Natural killer cell (primary cell): ENCODE results near the gene FHIT. TPM values are rescaled to one million over a fixed set of nuclear protein-coding genes. Genes with fewer than 3 reads are reported as not detected.

ENCODE experiments used
- ATAC-seq, 3 donors: fragments of 150-1000 bp in 2 of 3; fragments of 200-7000 bp in 1 of 3; cut with Tn5 transposase; 1 replicate in 1 of 3; 2 replicates in 2 of 3; pipeline ENCODE4 v1.10.0; 2021; ENCODE audit warnings: mild to moderate bottlenecking in 2 of 3, moderate library complexity in 2 of 3
- DNase-seq, 2 donors: peaks; one replicate each; pipeline versions ENCODE4 v3.0.0 to v3.0.0-alpha.2; 2013 to 2021; ENCODE audit warnings: mixed read lengths in 1 of 2
- H3K27ac ChIP-seq: one replicate; pipeline ENCODE4 v1.5.1; 2013; ENCODE audit warnings: mild to moderate bottlenecking, low read length
- H3K27me3 ChIP-seq: one replicate; pipeline ENCODE4 v1.6.1; 2013; ENCODE audit warnings: low read length; ENCODE audit not compliant: control insufficient read depth, insufficient read depth
- H3K36me3 ChIP-seq: one replicate; pipeline ENCODE4 v1.6.1; 2013; ENCODE audit warnings: low read length; ENCODE audit not compliant: control insufficient read depth, insufficient read depth
- H3K4me1 ChIP-seq: one replicate; pipeline ENCODE4 v1.6.1; 2013; ENCODE audit warnings: low read length; ENCODE audit not compliant: control insufficient read depth, insufficient read depth
- H3K4me3 ChIP-seq: one replicate; pipeline ENCODE4 v1.5.1; 2013; ENCODE audit warnings: low read length
- H3K9me3 ChIP-seq: one replicate; pipeline ENCODE4 v1.6.1; 2013; ENCODE audit warnings: low read length; ENCODE audit not compliant: control insufficient read depth, insufficient read depth
- H3K27ac Mint-ChIP-seq, 2 donors: one replicate each; pipeline ENCODE4 v1.8.0; 2022; ENCODE audit warnings: mild to moderate bottlenecking in 2 of 2, mixed read lengths in 2 of 2, moderate library complexity in 1 of 2
- H3K27me3 Mint-ChIP-seq, 2 donors: one replicate each; pipeline ENCODE4 v1.8.0; 2022; ENCODE audit warnings: low read depth in 2 of 2, mixed read lengths in 2 of 2
- H3K36me3 Mint-ChIP-seq: one replicate; pipeline ENCODE4 v1.8.0; 2022; ENCODE audit warnings: mixed read lengths
- H3K4me1 Mint-ChIP-seq, 2 donors: one replicate each; pipeline ENCODE4 v1.8.0; 2022; ENCODE audit warnings: mixed read lengths in 2 of 2
- H3K4me3 Mint-ChIP-seq: one replicate; pipeline ENCODE4 v1.8.0; 2022; ENCODE audit warnings: mild to moderate bottlenecking, moderate library complexity, mixed read lengths
- H3K9me3 Mint-ChIP-seq, 2 donors: one replicate each; pipeline ENCODE4 v1.8.0; 2022; ENCODE audit warnings: mixed read lengths in 2 of 2
- WGBS: methylation state at CpG from one replicate; pipeline ENCODE4 v1.1.7; 2013; ENCODE audit warnings: missing lambda C conversion rate; ENCODE audit not compliant: insufficient coverage; 5-methylcytosine and 5-hydroxymethylcytosine counted together
- intact Hi-C: fragments of 100-400 bp; cut with micrococcal nuclease; formaldehyde crosslinking; loops from one replicate; pipeline ENCODE4 v1.14.2; 2022
- total RNA-seq, 4 donors: library from RNA; stranded (reverse); fragments of 120-200 nt in 1 of 4; gene quantifications; one replicate each; pipeline versions ENCODE4 v1.2.3 to v1.2.4, GENCODE V29; 2013 to 2022
- TF ChIP-seq, protein P1 (sequence below): fragments of 200-600 bp; IDR thresholded peaks from one replicate; pipeline ENCODE4 v1.8.0; 2022; ENCODE audit warnings: antibody characterized with exemption

FHIT gene
- total RNA-seq, 3 donors from 2014 or later (not counting 1 experiment from before 2014, with no cell fraction given), result 2.7 to 6.1 (median 3.3) TPM

DNA sequence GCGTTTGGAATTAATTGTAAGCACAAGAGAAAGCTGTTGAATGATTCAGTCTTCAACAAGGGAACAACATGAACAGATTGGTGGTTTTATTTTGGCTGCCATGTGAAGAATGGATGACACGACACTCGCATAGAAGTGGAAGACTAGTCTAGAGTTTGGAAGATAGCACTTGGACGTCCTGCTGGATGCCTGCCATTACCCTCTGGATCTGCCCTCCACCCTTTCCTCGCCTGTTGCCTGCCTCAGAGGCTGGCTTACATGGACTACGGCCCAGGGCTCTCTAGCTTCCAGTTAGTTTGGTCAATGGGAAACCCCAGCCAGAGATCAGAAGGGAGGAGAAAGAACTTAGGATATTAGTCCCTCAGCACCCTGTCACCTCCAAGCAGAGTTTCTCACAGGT is 493.5 kb downstream of the FHIT start:
- peaks cover 14 to 15% of the 10 kb centered on the region in 2 donors for H3K4me1 Mint-ChIP-seq
- WGBS, result 91% methylated on average over 6 of the region's 6 CpGs
- TF ChIP-seq, protein P1, sequence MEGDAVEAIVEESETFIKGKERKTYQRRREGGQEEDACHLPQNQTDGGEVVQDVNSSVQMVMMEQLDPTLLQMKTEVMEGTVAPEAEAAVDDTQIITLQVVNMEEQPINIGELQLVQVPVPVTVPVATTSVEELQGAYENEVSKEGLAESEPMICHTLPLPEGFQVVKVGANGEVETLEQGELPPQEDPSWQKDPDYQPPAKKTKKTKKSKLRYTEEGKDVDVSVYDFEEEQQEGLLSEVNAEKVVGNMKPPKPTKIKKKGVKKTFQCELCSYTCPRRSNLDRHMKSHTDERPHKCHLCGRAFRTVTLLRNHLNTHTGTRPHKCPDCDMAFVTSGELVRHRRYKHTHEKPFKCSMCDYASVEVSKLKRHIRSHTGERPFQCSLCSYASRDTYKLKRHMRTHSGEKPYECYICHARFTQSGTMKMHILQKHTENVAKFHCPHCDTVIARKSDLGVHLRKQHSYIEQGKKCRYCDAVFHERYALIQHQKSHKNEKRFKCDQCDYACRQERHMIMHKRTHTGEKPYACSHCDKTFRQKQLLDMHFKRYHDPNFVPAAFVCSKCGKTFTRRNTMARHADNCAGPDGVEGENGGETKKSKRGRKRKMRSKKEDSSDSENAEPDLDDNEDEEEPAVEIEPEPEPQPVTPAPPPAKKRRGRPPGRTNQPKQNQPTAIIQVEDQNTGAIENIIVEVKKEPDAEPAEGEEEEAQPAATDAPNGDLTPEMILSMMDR, result no peak

DNA sequence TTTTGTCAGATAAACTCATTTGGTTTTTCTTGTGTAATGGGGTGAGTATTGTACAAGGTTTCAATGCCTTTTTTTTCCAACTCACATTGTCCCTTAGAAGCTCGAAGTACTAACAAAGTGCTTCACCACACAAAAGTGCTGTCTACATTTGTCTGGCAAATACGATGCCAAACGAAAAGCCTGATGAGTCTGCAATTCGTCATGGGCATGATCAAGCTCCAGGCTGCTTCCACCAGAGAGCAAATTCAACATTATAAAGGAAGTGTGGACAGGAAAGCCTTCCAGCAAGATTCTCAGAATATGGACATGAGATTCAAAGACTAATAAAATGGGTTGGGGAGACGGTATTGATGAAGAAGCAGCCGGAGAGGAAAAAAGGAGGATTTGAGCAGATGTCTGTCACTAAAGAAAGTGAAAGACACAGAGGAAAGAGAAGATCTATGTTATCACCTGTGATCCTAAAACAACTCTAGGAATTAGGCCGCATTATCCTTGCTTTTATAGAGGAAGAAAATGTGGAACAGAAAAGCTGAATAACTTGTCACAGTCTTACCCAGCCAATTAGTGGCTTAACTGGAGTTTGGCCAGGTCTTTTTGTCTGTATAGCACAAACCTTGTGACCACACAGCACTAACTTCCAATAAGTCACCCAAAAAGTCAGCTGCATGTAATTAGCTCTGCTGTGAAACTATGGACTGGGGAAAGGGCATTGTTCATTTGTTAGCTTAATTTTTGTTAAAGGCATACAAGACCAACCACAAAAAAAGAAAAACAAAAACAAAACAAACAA is 494.8 kb downstream of the FHIT start:
- DNase-seq (no peak), ATAC-seq (no peak)
- Mint-ChIP-seq H3K27ac (no peak overlapping the region), H3K4me1 (peaks cover 14 to 15% of the 10 kb centered on the region in 2 donors), H3K27me3 (no peaks in the 10 kb centered on the region), H3K9me3 (peaks cover 2 to 7% of the 10 kb centered on the region in 2 donors), H3K4me3 (no peak overlapping the region), H3K36me3 (no peaks in the 10 kb centered on the region)
- intact Hi-C loops, result no loop called here
- Histone ChIP-seq H3K27ac (no peak overlapping the region), H3K36me3 (no peaks in the 10 kb centered on the region), H3K4me1 (no peaks in the 10 kb centered on the region), H3K27me3 (no peaks in the 10 kb centered on the region), H3K4me3 (no peak overlapping the region), H3K9me3 (no peaks in the 10 kb centered on the region)
- WGBS, result 78% methylated on average over 7 of the region's 7 CpGs
- TF ChIP-seq, protein P1, result no peak

More for the DNA sequence above, 493.5 kb downstream of the FHIT start:
- no peaks in the 10 kb centered on the region for H3K4me1 ChIP-seq
- no peaks in the 10 kb centered on the region for H3K9me3 ChIP-seq
- Mint-ChIP-seq H3K9me3 (peaks cover 2 to 7% of the 10 kb centered on the region in 2 donors), H3K27ac (no peak overlapping the region), H3K4me3 (no peak overlapping the region), H3K36me3 (no peaks in the 10 kb centered on the region), H3K27me3 (no peaks in the 10 kb centered on the region)
- no peaks in the 10 kb centered on the region for H3K36me3 ChIP-seq
- no peak overlapping the region for H3K27ac ChIP-seq
- intact Hi-C loops, result no loop called here
- DNase-seq (no peak), ATAC-seq (no peak)
- no peak overlapping the region for H3K4me3 ChIP-seq
- H3K27me3 ChIP-seq, result no peaks in the 10 kb centered on the region

DNA sequence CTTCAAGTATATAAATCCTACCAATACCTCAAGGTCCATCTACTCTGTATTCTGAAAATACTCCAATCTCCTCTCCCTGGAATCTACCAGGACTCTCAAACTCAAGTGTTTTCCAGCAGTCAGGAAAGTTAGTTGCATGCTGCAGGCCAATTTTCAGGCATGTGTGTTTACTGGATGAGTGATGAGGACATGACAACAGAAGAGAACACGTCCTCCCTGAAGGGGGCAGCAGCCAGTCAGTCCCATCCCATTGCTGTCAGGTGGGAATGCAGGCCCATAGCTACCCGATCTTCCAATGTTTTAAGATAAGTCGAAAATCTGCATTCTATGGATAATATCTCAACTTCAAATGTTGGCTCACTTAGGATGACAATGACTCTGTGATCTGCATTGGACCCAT is 496.2 kb downstream of the FHIT start:
- H3K4me1 ChIP-seq, result no peaks in the 10 kb centered on the region
- Mint-ChIP-seq H3K9me3 (peaks cover 5 to 7% of the 10 kb centered on the region in 2 donors), H3K36me3 (no peaks in the 10 kb centered on the region), H3K27me3 (no peaks in the 10 kb centered on the region), H3K27ac (no peak overlapping the region), H3K4me3 (no peak overlapping the region), H3K4me1 (peaks cover 13 to 15% of the 10 kb centered on the region in 2 donors)
- no peak overlapping the region for H3K4me3 ChIP-seq
- H3K36me3 ChIP-seq, result no peaks in the 10 kb centered on the region
- DNase-seq, result no peak
- no peak for ATAC-seq
- TF ChIP-seq, protein P1, result no peak
- peaks cover 7% of the 10 kb centered on the region for H3K9me3 ChIP-seq
- 82% methylated on average over 3 of the region's 3 CpGs for WGBS
- H3K27ac ChIP-seq, result no peak overlapping the region
- intact Hi-C loops, result no loop called here
- no peaks in the 10 kb centered on the region for H3K27me3 ChIP-seq
